Stomach (tissue), 4 donors: ENCODE measurements around the gene TULP3.

ENCODE experiments used
- EP300 ChIP-seq: sonication (generic); formaldehyde crosslinking; IDR thresholded peaks from one replicate; pipeline ENCODE4 v1.6.1; 2017; ENCODE audit warnings: antibody characterized with exemption
- TF ChIP-seq, protein P1 (sequence below), 7 experiments: fragments of 450-650 bp in 4 of 7; fragments of 200-600 bp in 3 of 7; sonication (generic) in 3 of 7; IDR thresholded peaks; one replicate each; pipeline ENCODE4 v1.5.1; 2016 to 2019; ENCODE audit warnings: antibody characterized with exemption in 7 of 7, control low read depth in 2 of 7, mild to moderate bottlenecking in 1 of 7

DNA sequence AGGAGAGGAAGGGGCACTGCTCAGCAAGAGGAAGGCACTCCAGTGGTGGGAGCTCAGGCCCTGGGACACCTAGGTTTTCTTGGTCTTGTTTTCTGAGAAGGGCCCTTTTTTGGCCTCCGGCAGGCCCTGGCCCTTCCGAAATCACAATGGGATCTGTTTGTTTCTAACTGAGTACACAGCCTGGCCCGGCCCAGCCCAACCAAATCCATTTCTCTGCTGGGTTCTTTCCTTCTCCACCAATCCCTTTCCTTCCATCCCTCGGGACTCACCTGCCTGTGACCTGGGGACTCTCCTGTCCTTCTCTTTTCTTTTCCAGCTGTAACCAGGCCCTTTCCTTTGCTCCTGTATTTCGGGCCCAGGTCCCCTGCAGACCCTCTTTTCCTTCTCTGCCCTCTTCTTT is 87.1 kb downstream of the TULP3 start:
- no peak for TF ChIP-seq EP300
- TF ChIP-seq, protein P1, sequence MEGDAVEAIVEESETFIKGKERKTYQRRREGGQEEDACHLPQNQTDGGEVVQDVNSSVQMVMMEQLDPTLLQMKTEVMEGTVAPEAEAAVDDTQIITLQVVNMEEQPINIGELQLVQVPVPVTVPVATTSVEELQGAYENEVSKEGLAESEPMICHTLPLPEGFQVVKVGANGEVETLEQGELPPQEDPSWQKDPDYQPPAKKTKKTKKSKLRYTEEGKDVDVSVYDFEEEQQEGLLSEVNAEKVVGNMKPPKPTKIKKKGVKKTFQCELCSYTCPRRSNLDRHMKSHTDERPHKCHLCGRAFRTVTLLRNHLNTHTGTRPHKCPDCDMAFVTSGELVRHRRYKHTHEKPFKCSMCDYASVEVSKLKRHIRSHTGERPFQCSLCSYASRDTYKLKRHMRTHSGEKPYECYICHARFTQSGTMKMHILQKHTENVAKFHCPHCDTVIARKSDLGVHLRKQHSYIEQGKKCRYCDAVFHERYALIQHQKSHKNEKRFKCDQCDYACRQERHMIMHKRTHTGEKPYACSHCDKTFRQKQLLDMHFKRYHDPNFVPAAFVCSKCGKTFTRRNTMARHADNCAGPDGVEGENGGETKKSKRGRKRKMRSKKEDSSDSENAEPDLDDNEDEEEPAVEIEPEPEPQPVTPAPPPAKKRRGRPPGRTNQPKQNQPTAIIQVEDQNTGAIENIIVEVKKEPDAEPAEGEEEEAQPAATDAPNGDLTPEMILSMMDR (IDR thresholded peaks at IDR 0.05): no peak
